ENCODE measurements around the gene DOK1.

DOK1 gene

DNA sequence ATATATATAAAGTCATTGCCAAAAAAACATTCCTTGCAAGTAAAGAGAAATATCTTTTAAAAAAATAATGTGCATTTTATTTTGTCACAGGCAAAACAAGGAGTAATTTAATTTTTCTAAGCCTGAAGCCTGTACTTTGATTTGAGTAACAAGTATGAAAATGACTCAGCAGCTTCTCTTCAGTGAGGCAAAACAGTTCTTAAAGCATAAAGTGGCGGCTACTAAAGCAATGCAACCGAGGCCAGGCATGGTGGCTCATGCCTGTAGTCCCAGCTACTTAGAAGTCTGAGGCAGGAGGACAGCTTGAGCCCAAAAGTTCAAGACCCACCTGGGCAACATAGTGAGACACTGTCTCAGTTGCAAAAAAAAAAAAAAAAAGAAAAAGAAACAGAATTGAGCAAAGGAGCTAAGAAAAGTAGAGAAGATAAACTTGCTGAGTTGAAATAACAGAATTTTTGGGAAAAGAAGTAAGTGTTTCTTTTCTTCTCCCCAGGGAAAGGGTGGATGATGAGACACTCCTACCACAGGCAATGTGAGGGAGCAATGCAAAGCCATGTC, 29.6 kb downstream of the DOK1 start:
- Mint-ChIP-seq H3K9me3 (ENCODE audit: low read depth) (no peaks in the 10 kb centered on the region), H3K27ac (no peak overlapping the region), H3K27me3 (peaks cover 5% of the 10 kb centered on the region), H3K4me1 (ENCODE audit: low read depth) (peaks cover 8% of the 10 kb centered on the region), H3K36me3 (no peaks in the 10 kb centered on the region), H3K4me3 (no peak overlapping the region)

DNA sequence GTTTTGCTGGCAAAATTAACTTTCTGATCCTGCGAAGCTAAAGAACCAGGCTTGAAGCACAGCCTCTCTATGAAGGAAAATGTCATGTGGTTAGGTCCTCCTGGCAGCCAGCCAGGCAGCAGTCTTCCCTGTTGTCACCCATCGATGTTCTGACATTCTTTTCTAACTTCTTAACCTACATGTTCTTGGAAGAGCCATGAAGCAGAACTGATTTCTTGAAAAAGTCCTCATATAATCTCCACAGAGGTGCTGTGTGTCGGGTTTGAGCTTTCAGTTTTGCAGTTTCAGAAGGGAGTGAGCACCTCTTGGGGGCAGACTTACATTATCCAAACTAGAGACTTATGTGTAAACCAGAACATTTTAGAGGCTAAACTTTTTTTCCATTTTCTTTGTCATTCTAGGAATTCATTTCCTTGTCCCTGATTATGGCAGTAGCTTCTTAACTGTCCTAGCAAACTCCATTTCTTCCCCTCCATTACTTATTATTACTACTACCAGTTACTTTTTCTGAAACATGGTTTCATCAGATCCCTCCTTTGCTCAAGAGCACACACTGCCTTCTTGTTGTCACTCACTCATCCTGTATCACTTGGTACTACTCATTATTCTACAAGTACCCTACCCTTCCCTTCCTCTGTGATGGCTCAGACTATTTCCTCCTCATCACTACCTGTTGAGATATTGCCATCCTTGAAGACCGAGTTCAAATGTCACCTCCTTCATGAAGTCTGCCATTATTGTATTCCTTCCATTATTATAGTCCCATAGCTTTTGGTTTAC, 31.1 kb downstream of the DOK1 start:
- Mint-ChIP-seq H3K27me3 (no peaks in the 10 kb centered on the region), H3K36me3 (no peaks in the 10 kb centered on the region), H3K27ac (no peak overlapping the region), H3K4me1 (ENCODE audit: low read depth) (peaks cover 8% of the 10 kb centered on the region), H3K4me3 (no peak overlapping the region), H3K9me3 (ENCODE audit: low read depth) (no peaks in the 10 kb centered on the region)

DNA sequence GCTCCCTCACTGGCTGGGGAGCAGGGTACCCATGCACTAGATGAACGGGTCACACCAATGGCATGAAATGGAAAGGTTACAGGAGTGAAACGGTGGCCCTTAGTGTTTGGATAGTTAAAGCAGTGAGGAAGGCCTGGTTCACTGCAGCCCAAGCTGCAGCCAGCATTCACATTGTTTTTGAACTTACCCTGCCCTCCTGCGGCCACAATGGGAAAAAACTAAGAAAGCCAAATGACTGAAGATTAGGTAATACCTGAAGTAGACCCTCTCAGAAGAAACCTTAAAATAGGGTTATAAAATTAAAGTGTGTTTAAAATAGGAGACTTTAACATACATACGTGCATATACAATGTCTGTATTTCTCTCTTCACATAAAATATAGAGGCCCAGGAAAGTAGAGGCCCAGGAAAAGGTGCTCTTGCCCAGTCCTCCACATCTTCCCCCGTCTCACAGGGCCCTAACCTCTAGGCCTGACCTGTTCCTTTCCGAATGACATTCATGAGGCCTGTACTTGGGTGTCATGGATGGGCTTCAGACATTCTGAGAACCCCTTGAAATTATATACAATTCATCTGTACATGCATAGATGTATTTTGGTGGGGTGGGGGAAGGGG, 33.3 kb downstream of the DOK1 start:
- H3K27me3 Mint-ChIP-seq: peaks cover under 1% of the 10 kb centered on the region
- H3K36me3 Mint-ChIP-seq: no peaks in the 10 kb centered on the region
- peaks cover 8% of the 10 kb centered on the region for H3K4me1 Mint-ChIP-seq (ENCODE audit: low read depth)
- H3K9me3 Mint-ChIP-seq (ENCODE audit: low read depth): no peaks in the 10 kb centered on the region
- no peak overlapping the region for H3K4me3 Mint-ChIP-seq
- H3K27ac Mint-ChIP-seq: no peak overlapping the region

DNA sequence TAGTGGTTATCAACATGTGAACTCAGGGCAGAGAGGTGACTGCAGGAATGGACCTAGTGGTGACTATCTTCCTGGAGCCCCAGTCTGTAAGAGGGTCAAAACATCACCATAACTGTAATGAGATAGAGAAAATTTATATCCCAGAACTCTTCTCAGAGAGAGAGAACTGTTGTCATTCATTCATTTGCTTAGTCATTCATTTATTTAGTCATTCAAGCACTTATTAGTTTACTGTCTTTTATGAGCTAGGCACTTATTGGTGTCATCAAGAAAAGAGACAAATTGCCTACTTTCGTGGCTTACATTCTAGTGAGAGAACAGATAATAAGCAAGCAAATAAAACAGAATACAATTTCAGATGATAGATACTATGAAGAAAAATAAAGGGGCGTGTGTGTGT, 34.1 kb downstream of the DOK1 start:
- Mint-ChIP-seq H3K4me3 (no peak overlapping the region), H3K4me1 (ENCODE audit: low read depth) (peaks cover 8% of the 10 kb centered on the region), H3K9me3 (ENCODE audit: low read depth) (no peaks in the 10 kb centered on the region)

DNA sequence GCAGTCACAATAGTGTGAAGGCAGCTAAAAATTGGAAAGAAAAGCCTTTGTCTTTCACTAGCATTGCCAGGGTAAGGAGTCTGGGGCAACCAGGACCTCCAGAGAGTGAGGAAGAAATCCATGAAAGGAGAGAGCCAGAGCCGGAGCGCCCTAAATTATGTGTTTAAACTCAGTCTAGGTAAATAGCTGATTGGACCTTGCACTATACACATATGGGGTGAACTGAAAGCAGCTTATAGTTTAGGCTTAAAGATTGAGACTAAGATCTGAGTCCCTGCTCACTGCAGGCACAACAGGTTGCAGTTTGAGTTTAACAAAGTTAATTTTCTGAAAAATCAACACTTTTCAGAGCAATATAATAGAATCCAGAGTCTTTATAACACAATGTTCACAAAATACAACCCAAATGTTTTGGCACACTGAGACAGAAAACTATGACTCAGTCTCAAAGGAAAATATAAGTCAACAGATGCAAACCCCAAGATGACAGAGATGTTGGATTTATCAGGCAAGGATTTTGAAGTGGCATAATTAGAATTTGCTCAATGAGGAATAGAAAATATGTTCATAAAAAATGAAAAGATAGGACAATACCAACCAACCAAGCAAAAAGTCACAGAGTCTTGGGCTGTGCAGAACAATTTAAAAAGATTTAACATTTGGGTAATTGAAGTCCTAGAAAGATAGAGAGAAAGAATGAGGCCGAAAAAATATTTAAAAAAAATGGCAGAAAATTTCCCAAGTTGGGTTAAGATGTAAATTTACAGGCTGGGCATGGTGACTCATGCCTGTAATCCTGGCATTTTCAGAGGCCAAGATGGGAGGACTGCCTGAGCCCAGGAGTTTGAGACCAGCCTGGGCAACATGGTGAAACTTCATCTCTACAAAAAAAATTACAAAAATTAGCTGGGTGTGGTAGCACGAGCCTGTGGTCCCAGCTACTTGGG, 39.6 kb downstream of the DOK1 start:
- Mint-ChIP-seq H3K36me3 (peaks cover 2% of the 10 kb centered on the region), H3K27ac (no peak overlapping the region), H3K4me3 (no peak overlapping the region), H3K9me3 (ENCODE audit: low read depth) (no peaks in the 10 kb centered on the region), H3K27me3 (peaks cover 20% of the 10 kb centered on the region), H3K4me1 (ENCODE audit: low read depth) (peaks cover 4% of the 10 kb centered on the region)

More for the DNA sequence above, 34.1 kb downstream of the DOK1 start:
- Mint-ChIP-seq H3K27ac (no peak overlapping the region), H3K27me3 (peaks cover 4% of the 10 kb centered on the region), H3K36me3 (no peaks in the 10 kb centered on the region)

DNA sequence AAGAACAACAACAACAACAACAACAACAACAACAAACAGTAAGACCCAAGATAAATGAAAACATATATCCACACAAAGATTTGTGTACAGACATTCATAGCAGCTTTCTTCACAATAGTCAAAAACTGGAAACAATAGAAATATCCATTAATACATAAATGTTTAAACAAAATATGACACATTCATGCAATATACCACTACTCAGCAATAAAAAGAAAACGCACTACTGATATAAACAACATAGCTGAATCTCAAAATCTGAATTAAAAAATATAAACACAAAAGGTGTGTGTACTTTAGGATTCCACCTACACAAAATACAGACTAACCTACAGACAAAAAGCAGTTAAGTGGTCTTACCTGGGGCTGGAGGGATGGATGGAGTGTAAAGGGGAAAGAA, 42.1 kb downstream of the DOK1 start:
- H3K27me3 Mint-ChIP-seq: peaks cover 24% of the 10 kb centered on the region
- no peaks in the 10 kb centered on the region for H3K9me3 Mint-ChIP-seq (ENCODE audit: low read depth)
- peaks cover 2% of the 10 kb centered on the region for H3K36me3 Mint-ChIP-seq
- peaks cover 4% of the 10 kb centered on the region for H3K4me1 Mint-ChIP-seq (ENCODE audit: low read depth)
- H3K4me3 Mint-ChIP-seq: no peak overlapping the region
- H3K27ac Mint-ChIP-seq: no peak overlapping the region

DNA sequence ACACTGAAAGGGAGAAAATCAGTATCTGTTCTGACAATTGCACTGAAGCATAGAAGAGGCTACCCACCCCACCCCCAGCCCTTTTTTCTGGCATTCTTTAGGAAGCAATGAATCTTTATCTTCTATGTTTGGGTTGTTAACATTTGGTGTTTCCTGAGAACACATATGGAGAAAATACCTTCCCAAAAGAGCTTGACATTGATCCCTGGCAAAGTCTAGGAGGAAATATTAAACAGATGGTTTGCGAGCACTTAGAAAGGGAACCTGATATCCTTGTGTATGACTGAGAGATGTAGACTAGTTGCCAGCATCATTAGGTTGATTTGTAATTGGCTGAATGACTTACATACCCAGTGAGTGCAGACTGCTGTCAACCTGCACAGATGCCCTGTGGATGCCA, 42.9 kb downstream of the DOK1 start:
- Mint-ChIP-seq H3K27ac (no peak overlapping the region), H3K36me3 (peaks cover 2% of the 10 kb centered on the region), H3K4me1 (ENCODE audit: low read depth) (peaks cover 4% of the 10 kb centered on the region), H3K9me3 (ENCODE audit: low read depth) (no peaks in the 10 kb centered on the region), H3K27me3 (peaks cover 29% of the 10 kb centered on the region), H3K4me3 (no peak overlapping the region)

DNA sequence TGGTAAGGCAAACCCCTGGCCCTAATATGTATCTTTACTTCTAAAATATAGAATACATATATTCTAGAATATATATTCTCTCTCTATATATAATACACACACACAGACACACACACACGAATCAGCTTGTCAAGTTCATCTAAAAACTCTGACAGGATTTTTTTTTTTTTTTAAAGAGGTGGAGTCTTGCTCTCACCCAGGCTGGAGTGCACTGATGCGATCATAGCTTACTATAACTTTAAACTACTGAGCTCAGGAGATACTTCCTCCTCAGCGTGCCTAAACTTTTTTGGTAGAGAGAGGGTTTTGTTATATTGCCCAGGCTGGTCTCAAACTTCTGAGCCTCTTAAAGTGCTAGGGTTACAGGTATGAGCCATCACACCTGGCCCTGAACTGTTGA, 45.2 kb downstream of the DOK1 start:
- no peaks in the 10 kb centered on the region for H3K9me3 Mint-ChIP-seq (ENCODE audit: low read depth)
- no peak overlapping the region for H3K27ac Mint-ChIP-seq
- H3K4me1 Mint-ChIP-seq (ENCODE audit: low read depth): no peaks in the 10 kb centered on the region
- H3K36me3 Mint-ChIP-seq: peaks cover 2% of the 10 kb centered on the region
- no peak overlapping the region for H3K4me3 Mint-ChIP-seq
- peaks cover 26% of the 10 kb centered on the region for H3K27me3 Mint-ChIP-seq

DNA sequence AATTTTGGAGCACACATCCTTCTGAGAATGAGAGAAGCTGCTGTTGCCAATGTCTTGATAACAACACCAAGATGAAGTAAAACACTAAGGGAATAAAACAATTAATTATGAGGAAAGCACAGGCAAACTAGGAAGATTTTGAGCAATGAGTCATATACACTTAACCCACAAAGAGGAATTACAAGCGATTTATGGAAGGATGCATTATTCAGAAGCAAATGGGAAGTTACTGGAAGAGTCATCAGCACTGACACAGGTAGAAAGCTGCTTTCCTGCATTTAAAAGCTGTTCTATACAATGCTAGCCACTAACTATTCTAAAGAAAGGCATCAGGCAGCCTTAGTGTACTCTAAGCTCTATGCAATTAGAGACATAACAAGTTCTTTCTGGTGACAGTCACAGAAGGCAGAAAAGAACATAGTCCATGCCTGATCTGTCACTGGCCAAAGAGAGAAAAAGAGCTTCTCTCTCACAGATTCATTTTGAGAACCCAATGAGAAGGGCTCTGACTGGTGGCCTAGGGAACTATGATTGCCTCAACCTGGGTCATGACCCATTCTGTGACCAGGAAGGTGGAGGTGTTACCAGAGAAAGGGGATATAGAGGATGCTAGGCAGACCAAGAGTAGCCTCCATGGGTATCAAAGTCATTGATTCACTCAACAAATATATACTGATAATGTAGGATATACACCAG, 48.2 kb downstream of the DOK1 start:
- H3K27ac Mint-ChIP-seq: no peak overlapping the region
- H3K4me1 Mint-ChIP-seq (ENCODE audit: low read depth): no peaks in the 10 kb centered on the region
- H3K27me3 Mint-ChIP-seq: peaks cover 18% of the 10 kb centered on the region
- H3K4me3 Mint-ChIP-seq: no peak overlapping the region
- no peaks in the 10 kb centered on the region for H3K36me3 Mint-ChIP-seq
- no peaks in the 10 kb centered on the region for H3K9me3 Mint-ChIP-seq (ENCODE audit: low read depth)

DNA sequence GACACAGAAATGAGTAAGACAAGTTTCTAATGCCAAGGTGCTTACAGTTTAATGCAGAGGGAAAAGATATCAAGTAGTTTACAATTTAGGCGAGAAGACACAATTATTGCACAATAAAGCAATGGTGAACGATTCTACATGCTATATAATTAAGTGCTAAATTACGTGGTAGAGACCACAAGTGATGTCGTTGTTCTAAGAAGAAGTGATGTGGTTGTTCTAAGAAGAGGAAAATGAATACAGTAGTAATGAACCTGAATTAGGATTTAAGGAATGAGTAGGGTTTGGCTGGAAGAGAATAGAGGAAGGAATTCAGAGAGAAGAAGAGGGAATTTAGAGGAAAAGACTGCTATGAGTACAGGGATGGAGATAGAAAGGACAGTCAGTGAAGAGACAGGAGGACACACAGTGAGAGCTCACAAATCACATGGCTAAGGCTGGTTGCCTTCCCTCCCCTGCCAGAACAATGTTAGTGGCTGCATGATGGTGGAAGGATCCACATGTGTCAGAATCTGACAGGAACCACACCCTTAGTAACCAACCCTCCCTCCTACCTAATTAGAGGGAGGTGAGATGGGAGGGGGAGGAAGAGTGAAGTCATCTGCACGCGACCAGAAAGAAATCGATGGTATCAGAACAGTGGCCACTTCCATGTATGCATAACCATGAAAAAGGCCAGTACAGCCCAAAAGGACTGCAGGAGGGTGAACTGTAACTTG, 48.9 kb downstream of the DOK1 start:
- Mint-ChIP-seq H3K9me3 (ENCODE audit: low read depth) (no peaks in the 10 kb centered on the region), H3K4me3 (no peak overlapping the region), H3K36me3 (no peaks in the 10 kb centered on the region), H3K27ac (no peak overlapping the region), H3K4me1 (ENCODE audit: low read depth) (no peaks in the 10 kb centered on the region), H3K27me3 (peaks cover 23% of the 10 kb centered on the region)

DNA sequence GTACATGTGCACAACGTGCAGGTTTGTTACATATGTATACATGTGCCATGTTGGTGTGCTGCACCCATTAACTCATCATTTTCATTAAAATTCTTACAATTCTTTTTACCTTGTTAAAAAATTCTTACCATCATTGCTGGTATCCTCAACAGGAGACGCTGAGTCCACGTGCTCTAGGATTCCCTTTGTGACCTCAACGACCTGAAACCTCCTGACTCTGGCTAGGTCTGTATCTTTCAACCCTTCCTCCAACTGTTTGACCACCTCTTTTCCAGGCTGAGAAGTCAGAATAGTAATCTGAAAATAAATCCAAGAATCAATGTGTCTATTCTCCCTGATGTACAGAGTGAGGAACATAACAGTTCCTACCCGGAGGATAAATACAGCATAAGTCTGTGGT, 52.4 kb downstream of the DOK1 start:
- Mint-ChIP-seq H3K27me3 (peaks cover 25% of the 10 kb centered on the region), H3K9me3 (ENCODE audit: low read depth) (peaks cover 3% of the 10 kb centered on the region), H3K4me1 (ENCODE audit: low read depth) (no peaks in the 10 kb centered on the region), H3K27ac (no peak overlapping the region), H3K36me3 (no peaks in the 10 kb centered on the region), H3K4me3 (no peak overlapping the region)
